GM12874 (cell line): ENCODE data around the gene ADAMTS14.

Experiments
- TF ChIP-seq, protein P1 (sequence below): IDR thresholded peaks from 2 replicates; pipeline ENCODE4 v1.5.1; 2011; ENCODE audit warnings: low read depth, mild to moderate bottlenecking, control low read depth, low read length, moderate library complexity; ENCODE audit not compliant: insufficient read depth

The ADAMTS14 gene

DNA sequence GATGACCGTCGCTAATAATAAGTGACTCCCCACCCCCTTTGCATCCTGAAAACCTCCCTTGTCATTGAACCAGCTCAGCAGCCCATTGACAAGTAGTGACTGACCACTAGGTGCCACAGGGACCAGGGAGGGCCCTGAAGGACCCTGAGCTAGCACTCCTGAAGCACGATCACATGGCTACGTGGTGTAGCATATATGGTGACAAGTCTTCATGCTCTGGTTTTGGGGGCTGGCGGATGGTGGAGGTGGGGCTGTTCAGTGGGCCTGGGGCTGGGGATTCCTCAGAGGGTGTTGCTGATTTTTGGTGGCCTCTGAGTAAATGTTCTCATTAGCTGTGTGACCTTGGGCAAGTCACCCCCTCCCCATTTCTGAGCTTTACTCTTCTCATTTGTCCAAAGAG is 4.7 kb downstream of the ADAMTS14 start:
- TF ChIP-seq, protein P1, sequence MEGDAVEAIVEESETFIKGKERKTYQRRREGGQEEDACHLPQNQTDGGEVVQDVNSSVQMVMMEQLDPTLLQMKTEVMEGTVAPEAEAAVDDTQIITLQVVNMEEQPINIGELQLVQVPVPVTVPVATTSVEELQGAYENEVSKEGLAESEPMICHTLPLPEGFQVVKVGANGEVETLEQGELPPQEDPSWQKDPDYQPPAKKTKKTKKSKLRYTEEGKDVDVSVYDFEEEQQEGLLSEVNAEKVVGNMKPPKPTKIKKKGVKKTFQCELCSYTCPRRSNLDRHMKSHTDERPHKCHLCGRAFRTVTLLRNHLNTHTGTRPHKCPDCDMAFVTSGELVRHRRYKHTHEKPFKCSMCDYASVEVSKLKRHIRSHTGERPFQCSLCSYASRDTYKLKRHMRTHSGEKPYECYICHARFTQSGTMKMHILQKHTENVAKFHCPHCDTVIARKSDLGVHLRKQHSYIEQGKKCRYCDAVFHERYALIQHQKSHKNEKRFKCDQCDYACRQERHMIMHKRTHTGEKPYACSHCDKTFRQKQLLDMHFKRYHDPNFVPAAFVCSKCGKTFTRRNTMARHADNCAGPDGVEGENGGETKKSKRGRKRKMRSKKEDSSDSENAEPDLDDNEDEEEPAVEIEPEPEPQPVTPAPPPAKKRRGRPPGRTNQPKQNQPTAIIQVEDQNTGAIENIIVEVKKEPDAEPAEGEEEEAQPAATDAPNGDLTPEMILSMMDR: no peak

DNA sequence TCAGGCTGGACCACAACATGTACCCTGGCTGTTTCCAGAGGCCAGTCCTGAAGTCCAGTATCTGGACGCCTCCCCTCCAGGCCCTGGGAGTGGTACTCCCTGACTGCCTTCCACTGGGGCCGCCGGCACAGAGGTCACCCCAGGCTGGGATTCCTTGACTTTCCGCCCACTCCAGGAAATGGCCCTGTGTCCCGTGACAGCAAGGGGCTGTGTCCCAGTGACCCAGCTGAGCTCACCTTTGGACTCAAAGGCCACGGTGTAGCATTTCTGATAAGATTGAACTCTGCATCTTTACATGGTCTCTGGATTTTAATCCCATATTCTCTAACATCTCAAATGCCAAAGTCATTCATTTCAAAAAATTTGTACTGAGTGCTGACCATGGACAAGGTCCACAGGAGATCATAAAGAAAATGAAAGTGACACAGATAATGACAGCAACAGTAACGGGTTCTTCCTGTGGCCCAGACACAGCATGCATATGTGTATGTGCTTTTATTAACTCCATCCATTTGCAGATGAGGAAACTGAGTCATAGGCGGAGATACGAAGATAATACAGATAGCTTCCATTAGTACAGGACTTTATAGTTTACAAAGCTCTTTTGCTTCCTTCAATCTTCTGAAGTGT is 5.4 kb downstream of the ADAMTS14 start:
- TF ChIP-seq, protein P1: no peak

DNA sequence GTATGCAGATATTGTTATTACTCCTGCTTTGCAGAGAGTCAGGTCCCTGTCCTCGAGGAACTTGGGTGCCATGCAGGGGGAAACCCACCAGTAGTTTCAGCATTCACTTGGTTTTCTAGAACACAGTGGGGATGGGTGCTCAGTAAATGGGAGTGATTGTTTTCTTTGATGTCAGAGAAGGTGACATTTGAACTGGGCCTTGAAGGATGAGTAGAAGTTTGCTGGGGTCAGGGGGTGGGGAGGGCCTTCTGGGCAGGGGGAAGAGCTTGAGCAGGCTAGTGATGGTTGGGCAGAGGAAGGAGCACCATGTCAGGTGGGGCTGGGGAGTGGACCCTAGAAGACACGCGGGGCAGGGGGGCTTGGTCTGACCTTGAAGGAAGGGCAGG is 5.9 kb downstream of the ADAMTS14 start:
- TF ChIP-seq, protein P1: no peak

DNA sequence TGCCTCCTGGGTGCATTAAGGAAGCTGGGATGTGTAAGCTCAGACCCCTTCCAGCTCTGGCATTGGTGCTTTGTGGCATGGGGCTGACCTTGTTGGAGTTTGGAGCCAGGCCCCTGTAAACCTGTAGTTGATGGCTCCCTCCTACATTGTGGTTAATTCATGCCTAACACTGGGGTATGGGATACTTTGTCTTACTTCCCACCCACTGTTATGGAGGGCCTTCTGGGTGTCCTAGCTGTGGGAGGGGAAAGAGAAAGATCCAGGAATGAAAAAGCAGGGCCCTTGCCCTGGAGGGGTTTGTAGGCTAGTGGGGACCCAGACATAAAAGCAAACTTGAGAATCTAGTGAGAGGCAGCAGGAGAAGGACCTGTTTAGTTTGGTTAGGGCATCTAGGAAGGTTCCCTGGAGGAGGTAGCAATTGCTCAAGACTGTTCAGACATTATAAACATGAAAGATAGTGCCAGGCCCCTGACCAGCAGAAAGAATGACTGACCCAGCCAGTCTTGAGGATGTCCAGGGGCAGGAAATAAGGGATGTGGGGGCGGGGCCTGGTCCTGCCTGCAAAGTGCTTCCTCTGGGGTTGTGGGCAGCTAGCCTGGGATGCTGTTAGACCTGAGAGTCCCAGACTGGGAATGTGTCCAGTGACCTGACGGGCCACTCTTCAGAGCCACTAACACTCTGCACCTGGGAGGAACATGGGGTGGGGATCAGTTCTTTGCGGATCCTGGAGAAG is 6.6 kb downstream of the ADAMTS14 start:
- TF ChIP-seq, protein P1: no peak

DNA sequence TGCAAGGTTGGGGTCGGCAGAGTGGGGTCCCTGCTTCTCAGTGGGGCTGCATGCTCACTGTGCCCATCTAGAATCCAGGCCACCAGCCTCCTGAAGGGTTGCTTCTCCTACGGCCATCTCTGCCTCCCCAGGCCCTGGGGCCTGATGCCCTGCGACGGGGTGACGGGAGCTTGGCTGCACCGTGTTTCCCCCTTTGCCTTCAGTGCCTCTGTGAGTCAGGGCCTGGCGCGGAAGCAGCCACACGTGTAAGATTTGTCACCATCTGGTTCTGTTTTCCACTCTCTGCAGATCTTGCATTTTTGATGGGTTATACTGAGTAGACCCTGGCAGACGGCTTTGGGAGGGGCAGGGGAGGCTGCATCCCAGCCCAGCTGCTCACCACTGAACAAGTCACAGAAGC is 7.2 kb downstream of the ADAMTS14 start:
- TF ChIP-seq, protein P1: no peak

DNA sequence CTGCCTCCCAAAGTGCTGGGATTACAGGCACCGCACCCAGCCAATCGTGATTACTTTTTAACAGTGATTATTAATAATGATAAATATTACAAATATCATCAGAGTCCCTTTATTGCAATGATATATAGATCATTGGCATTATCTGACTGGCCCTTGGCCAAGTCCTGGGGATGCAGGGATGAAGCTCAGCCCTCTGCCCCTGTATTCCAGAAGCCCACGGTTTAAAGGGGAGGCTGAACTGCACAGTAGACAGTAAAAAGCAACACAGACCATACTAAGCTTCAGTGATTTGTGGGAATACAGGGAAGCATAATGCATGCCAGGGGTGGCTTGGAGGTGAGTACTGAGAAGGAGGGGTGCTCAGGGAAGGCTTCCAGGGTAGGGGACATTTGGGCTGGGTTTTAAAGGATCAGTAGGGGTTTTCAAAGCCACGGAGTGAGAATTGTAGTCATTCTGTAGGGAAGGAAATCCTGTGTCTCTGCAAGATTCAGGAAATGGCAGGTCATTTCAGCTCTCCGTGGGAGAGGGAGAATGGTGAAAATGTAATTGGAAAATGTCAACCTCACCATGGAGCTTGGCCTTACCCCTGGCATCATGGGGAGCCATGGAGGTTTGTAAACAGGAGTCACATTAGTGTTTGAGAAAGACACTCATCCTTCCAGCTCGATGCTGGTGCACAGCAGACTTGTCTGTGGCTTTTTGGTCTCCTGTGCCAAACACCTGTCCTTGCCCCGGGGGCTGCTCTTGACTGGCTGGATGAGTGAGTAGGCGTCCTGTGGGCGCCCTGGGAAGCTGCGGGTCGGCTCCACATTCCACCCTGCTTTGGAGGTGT is 8.8 kb downstream of the ADAMTS14 start:
- TF ChIP-seq, protein P1: no peak

DNA sequence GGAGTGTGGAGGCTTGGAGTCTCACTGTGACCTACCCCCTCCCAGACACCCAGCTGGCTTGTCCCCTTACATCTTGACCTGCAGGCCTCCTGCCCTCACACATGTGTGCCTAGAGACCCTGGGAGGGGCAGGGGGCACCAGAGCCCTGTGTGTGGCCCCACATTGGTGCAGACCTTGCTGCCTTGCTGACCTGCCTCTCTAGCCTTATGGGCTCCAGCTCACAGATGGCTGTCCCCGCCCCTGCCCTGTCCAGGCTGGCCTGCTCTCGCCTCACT is 9.4 kb downstream of the ADAMTS14 start:
- TF ChIP-seq, protein P1: no peak
